ENCODE data around the gene KIF4A.

DNA sequence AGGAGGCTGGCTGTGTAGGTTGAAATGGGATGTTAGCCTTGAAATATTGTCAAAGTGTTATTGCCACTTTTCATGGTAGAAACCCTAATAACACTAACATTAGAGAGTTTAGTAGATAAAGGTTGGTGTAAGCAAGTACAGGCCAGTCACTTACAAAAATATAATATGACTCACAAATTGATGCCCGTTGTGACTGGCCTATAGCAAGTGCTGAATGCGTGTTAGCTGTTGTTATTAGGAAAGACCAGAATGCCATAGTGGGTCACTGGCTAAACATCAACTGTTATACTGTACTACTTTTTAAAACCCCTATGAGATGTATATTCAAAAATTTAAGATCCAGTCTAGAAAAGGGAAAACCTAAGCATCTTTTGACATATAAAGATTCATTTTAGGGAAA lies 112.8 kb downstream of the KIF4A start:
- TF ChIP-seq MXI1 (IDR thresholded peaks at IDR 0.05; ENCODE audit: low read depth, low read length) = no peak
- TF ChIP-seq SMAD1 (IDR thresholded peaks at IDR 0.05; ENCODE audit: low read depth, low read length, partially characterized antibody) = no peak
- TF ChIP-seq DNMT1 (IDR thresholded peaks at IDR 0.05) = no peak
- TF ChIP-seq TAF1 (IDR thresholded peaks at IDR 0.05; ENCODE audit: control insufficient read depth, extremely low read depth, insufficient read depth, low read length, severe bottlenecking) = no peak
- TF ChIP-seq SPI1 (IDR thresholded peaks at IDR 0.05; ENCODE audit: borderline replicate concordance, low read depth, low read length) = no peak
- TF ChIP-seq, protein P1, sequence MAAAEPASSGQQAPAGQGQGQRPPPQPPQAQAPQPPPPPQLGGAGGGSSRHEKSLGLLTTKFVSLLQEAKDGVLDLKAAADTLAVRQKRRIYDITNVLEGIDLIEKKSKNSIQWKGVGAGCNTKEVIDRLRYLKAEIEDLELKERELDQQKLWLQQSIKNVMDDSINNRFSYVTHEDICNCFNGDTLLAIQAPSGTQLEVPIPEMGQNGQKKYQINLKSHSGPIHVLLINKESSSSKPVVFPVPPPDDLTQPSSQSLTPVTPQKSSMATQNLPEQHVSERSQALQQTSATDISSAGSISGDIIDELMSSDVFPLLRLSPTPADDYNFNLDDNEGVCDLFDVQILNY (CRISPR knock-in tag; IDR thresholded peaks at IDR 0.05) = no peak
- no peak for TF ChIP-seq TCF7 (IDR thresholded peaks at IDR 0.05; ENCODE audit: borderline replicate concordance)
- no peak for TF ChIP-seq RAD21 (CRISPR knock-in tag; conservative IDR thresholded peaks at IDR 0.05 in 1 of 2, IDR thresholded peaks at IDR 0.05 in 1 of 2)
- TF ChIP-seq GATAD2A (IDR thresholded peaks at IDR 0.05) = no peak

Data from K562 (cell line).